ENCODE data around the gene CALML3. TPM values are rescaled to one million over a fixed set of nuclear protein-coding genes. Genes with fewer than 3 reads are reported as not detected.

Gene CALML3
- total RNA-seq, 1 donor from 2014 or later = not detected

- Histone ChIP-seq H4K20me1 (ENCODE audit: low read depth) (no peaks in the 10 kb centered on the region), H3K9ac (no peak overlapping the region), H3K4me3 (no peak overlapping the region), H3K4me2 (no peak overlapping the region), H3K9me3 (ENCODE audit: low read depth) (no peaks in the 10 kb centered on the region), H2AFZ (replicated peaks) (no peak overlapping the region), H3F3A (ENCODE audit: low read depth) (no peaks in the 10 kb centered on the region), H3K27me3 (no peaks in the 10 kb centered on the region), H3K27ac (no peak overlapping the region), H3K36me3 (no peaks in the 10 kb centered on the region), H3K4me1 (no peaks in the 10 kb centered on the region), H3K79me2 (ENCODE audit: low read depth) (no peaks in the 10 kb centered on the region)
- Mint-ChIP-seq H3K27ac (no peak overlapping the region), H3K27me3 (ENCODE audit: insufficient read depth, low read depth) (peaks cover 11% of the 10 kb centered on the region), H3K36me3 (no peaks in the 10 kb centered on the region), H3K4me3 (no peak overlapping the region), H3K4me1 (peaks cover 8% of the 10 kb centered on the region), H3K9me3 (peaks cover 3% of the 10 kb centered on the region)
- DNase-seq (ENCODE audit: low spot score) = no peak
- TF ChIP-seq EZH2phosphoT487 (IDR thresholded peaks at IDR 0.05) = no peak
- TF ChIP-seq EZH2 (IDR thresholded peaks at IDR 0.05) = no peak
- no peak for TF ChIP-seq CTCF (IDR thresholded peaks at IDR 0.05)
These were observed 21.3 kb upstream of the CALML3 start for GRCh38 chr10:5503477-5503835.

- no peak overlapping the region for H3K4me3 Mint-ChIP-seq
- H3K27ac Mint-ChIP-seq = no peak overlapping the region
- Histone ChIP-seq H3K79me2 (ENCODE audit: low read depth) (no peaks in the 10 kb centered on the region), H3K9ac (no peak overlapping the region), H3K4me3 (no peak overlapping the region), H3F3A (ENCODE audit: low read depth) (no peaks in the 10 kb centered on the region), H2AFZ (replicated peaks) (no peak overlapping the region), H4K20me1 (ENCODE audit: low read depth) (no peaks in the 10 kb centered on the region), H3K27me3 (no peaks in the 10 kb centered on the region), H3K4me2 (no peak overlapping the region), H3K9me3 (ENCODE audit: low read depth) (no peaks in the 10 kb centered on the region), H3K36me3 (no peaks in the 10 kb centered on the region), H3K27ac (no peak overlapping the region), H3K4me1 (no peaks in the 10 kb centered on the region)
- H3K36me3 Mint-ChIP-seq = no peaks in the 10 kb centered on the region
- no peak for TF ChIP-seq EZH2 (IDR thresholded peaks at IDR 0.05)
- H3K4me1 Mint-ChIP-seq = peaks cover 8% of the 10 kb centered on the region
- no peak for DNase-seq (ENCODE audit: low spot score)
- peaks cover 12% of the 10 kb centered on the region for H3K27me3 Mint-ChIP-seq (ENCODE audit: insufficient read depth, low read depth)
- peaks cover 3% of the 10 kb centered on the region for H3K9me3 Mint-ChIP-seq
These were observed 20.4 kb upstream of the CALML3 start for GRCh38 chr10:5504146-5505072.

- Mint-ChIP-seq H3K27ac (no peak overlapping the region), H3K4me1 (peaks cover 2% of the 10 kb centered on the region), H3K36me3 (no peaks in the 10 kb centered on the region), H3K27me3 (ENCODE audit: insufficient read depth, low read depth) (peaks cover 8% of the 10 kb centered on the region), H3K4me3 (no peak overlapping the region), H3K9me3 (peaks cover 3% of the 10 kb centered on the region)
- H3K9me3 ChIP-seq (ENCODE audit: low read depth) = no peaks in the 10 kb centered on the region
- H3K79me2 ChIP-seq (ENCODE audit: low read depth) = no peaks in the 10 kb centered on the region
- H4K20me1 ChIP-seq (ENCODE audit: low read depth) = no peaks in the 10 kb centered on the region
- TF ChIP-seq EZH2 (IDR thresholded peaks at IDR 0.05) = no peak
- TF ChIP-seq CTCF (IDR thresholded peaks at IDR 0.05) = no peak
- TF ChIP-seq EZH2phosphoT487 (IDR thresholded peaks at IDR 0.05) = no peak
- H3F3A ChIP-seq (ENCODE audit: low read depth) = no peaks in the 10 kb centered on the region
- no peak overlapping the region for H3K4me2 ChIP-seq
- no peak overlapping the region for H3K9ac ChIP-seq
- no peak overlapping the region for H3K27ac ChIP-seq
- H3K4me1 ChIP-seq = no peaks in the 10 kb centered on the region
- no peak overlapping the region for H2AFZ ChIP-seq (replicated peaks)
- H3K27me3 ChIP-seq = no peaks in the 10 kb centered on the region
- no peak overlapping the region for H3K4me3 ChIP-seq
- no peaks in the 10 kb centered on the region for H3K36me3 ChIP-seq
- DNase-seq (ENCODE audit: low spot score) = no peak
These were observed 18.5 kb upstream of the CALML3 start for GRCh38 chr10:5506246-5506645.
